Activated CD4-positive, alpha-beta T cell treated with anti-CD3 and anti-CD28 coated beads for 36 hours (primary cell): ENCODE data around the gene ABCA2. TPM values are rescaled to one million over a fixed set of nuclear protein-coding genes. Genes with fewer than 3 reads are reported as not detected.
A peak's percentile ranks its signal among the peaks of the same experiment; 100 is the strongest.
"Not testable (repeated sequence)": the region's sequence is repeated elsewhere in the genome, so short reads cannot be mapped to it uniquely, and the experiment has no call there.

Experiments
- ATAC-seq: fragments of 200-7000 bp; cut with Tn5 transposase; one replicate; pipeline ENCODE4 v1.10.0; 2021; ENCODE audit warnings: mild to moderate bottlenecking, moderate library complexity
- CTCF ChIA-PET: fragments of 350-600 bp; sonication (Branson Sonifier 250); formaldehyde crosslinking; loops from one replicate; lab custom pipeline; 2021; ENCODE audit warnings: antibody characterized with exemption; lab: Charles Lee
- POLR2A ChIA-PET: fragments of 350-600 bp; sonication (Branson Sonifier 250); formaldehyde crosslinking; loops from one replicate; lab custom pipeline; 2021; ENCODE audit warnings: antibody characterized with exemption, inconsistent platforms; lab: Charles Lee
- DNase-seq: peaks from one replicate; pipeline ENCODE4 v3.0.0-alpha.2; 2020
- H3K27ac Mint-ChIP-seq: one replicate; pipeline ENCODE4 v1.8.0; 2021; ENCODE audit warnings: mixed read lengths
- H3K27me3 Mint-ChIP-seq: one replicate; pipeline ENCODE4 v1.8.0; 2021; ENCODE audit warnings: mixed read lengths
- H3K36me3 Mint-ChIP-seq: one replicate; pipeline ENCODE4 v1.8.0; 2021; ENCODE audit warnings: low read depth, mixed read lengths
- H3K4me1 Mint-ChIP-seq: one replicate; pipeline ENCODE4 v1.8.0; 2021; ENCODE audit warnings: mixed read lengths
- H3K4me3 Mint-ChIP-seq: one replicate; pipeline ENCODE4 v1.8.0; 2021; ENCODE audit warnings: mild to moderate bottlenecking, moderate library complexity, mixed read lengths
- H3K9me3 Mint-ChIP-seq: one replicate; pipeline ENCODE4 v1.8.0; 2021; ENCODE audit warnings: low read depth, mixed read lengths
- intact Hi-C, 2 experiments: fragments of 100-400 bp; cut with DNase I in 1 of 2; cut with micrococcal nuclease in 1 of 2; formaldehyde crosslinking; loops; one replicate each; pipeline versions ENCODE4 v1.14.2 to v1.15.1; 2022 to 2024; cut with DNase I, micrococcal nuclease
- total RNA-seq, 2 experiments: library from RNA; stranded (reverse); gene quantifications; one replicate each; pipeline ENCODE4 v1.2.3, GENCODE V29; 2021

ABCA2 gene
- total RNA-seq, 2 experiments from 2014 or later = 20.4 to 23.7 TPM

GRCh38 chr9:137006116-137007003 lies 21.7 kb downstream of the ABCA2 start:
- Mint-ChIP-seq H3K4me1 (no peaks in the 10 kb centered on the region), H3K27ac (no peak overlapping the region), H3K27me3 (no peaks in the 10 kb centered on the region), H3K36me3 (no peaks in the 10 kb centered on the region), H3K4me3 (no peak overlapping the region), H3K9me3 (no peaks in the 10 kb centered on the region)
- CTCF ChIA-PET = no interaction called here
- DNase-seq (no peak), ATAC-seq (no peak)
- POLR2A ChIA-PET = no interaction called here
- intact Hi-C loops = no loop called here

- DNase-seq, H3K9me3 Mint-ChIP-seq, H3K4me1 Mint-ChIP-seq, CTCF ChIA-PET, H3K4me3 Mint-ChIP-seq, ATAC-seq, intact Hi-C loops, H3K36me3 Mint-ChIP-seq, POLR2A ChIA-PET, H3K27ac Mint-ChIP-seq, H3K27me3 Mint-ChIP-seq: not testable (repeated sequence)
Measured at GRCh38 chr9:137004285-137004684, 23.8 kb downstream of the ABCA2 start.

GRCh38 chr9:137002646-137003041 lies 25.4 kb downstream of the ABCA2 start:
- Mint-ChIP-seq H3K36me3 (no peaks in the 10 kb centered on the region), H3K4me3 (no peak overlapping the region), H3K27me3 (peaks cover 3% of the 10 kb centered on the region), H3K27ac (no peak overlapping the region), H3K9me3 (no peaks in the 10 kb centered on the region), H3K4me1 (peaks cover 14% of the 10 kb centered on the region)
- CTCF ChIA-PET = interaction anchor here (0.9 to 1.2 kb wide), 2 partner anchors 32 to 61 kb away, joined by 3 to 12 read pairs; no protein-coding TSS in a partner anchor
- POLR2A ChIA-PET = no interaction called here
- intact Hi-C loops = no loop called here
- DNase-seq (no peak), ATAC-seq (no peak)

GRCh38 chr9:137001857-137002645 lies 26.0 kb downstream of the ABCA2 start:
- Mint-ChIP-seq H3K4me1 (peaks cover 16% of the 10 kb centered on the region), H3K27me3 (peaks cover 6% of the 10 kb centered on the region), H3K9me3 (no peaks in the 10 kb centered on the region), H3K27ac (no peak overlapping the region), H3K4me3 (no peak overlapping the region), H3K36me3 (no peaks in the 10 kb centered on the region)
- intact Hi-C loops = no loop called here
- ATAC-seq (no peak), DNase-seq (no peak)
- CTCF ChIA-PET = interaction anchor here (0.9 to 1.2 kb wide), 2 partner anchors 33 to 62 kb away, joined by 3 to 12 read pairs; no protein-coding TSS in a partner anchor
- POLR2A ChIA-PET = no interaction called here

- POLR2A ChIA-PET = interaction anchor here (1.1 kb wide), 1 partner anchor 34 kb away, joined by 4 read pairs; no protein-coding TSS in a partner anchor
- peaks cover 25% of the 10 kb centered on the region for H3K4me1 Mint-ChIP-seq
- H3K27ac Mint-ChIP-seq = no peak overlapping the region
- H3K36me3 Mint-ChIP-seq = no peaks in the 10 kb centered on the region
- ATAC-seq (peak; percentile 75), DNase-seq (peak; percentile 58)
- H3K27me3 Mint-ChIP-seq = peaks cover 6% of the 10 kb centered on the region
- intact Hi-C loops = no loop called here
- no peak overlapping the region for H3K4me3 Mint-ChIP-seq
- no peaks in the 10 kb centered on the region for H3K9me3 Mint-ChIP-seq
- CTCF ChIA-PET = interaction anchor here (0.5 kb wide), 1 partner anchor 66 kb away, joined by 4 read pairs; no protein-coding TSS in a partner anchor
Measured at GRCh38 chr9:137000177-137000930, 27.7 kb downstream of the ABCA2 start.

- no peak for ATAC-seq
- CTCF ChIA-PET = interaction anchor here (0.7 kb wide), 1 partner anchor 22 kb away, joined by 3 read pairs; no protein-coding TSS in a partner anchor
- no peak overlapping the region for H3K4me3 Mint-ChIP-seq
Measured at GRCh38 chr9:136997830-136998234, 30.2 kb downstream of the ABCA2 start.

GRCh38 chr9:136997371-136997770 lies 30.7 kb downstream of the ABCA2 start:
- peaks cover 6% of the 10 kb centered on the region for H3K27me3 Mint-ChIP-seq
- H3K9me3 Mint-ChIP-seq = no peaks in the 10 kb centered on the region
- no peak overlapping the region for H3K27ac Mint-ChIP-seq
- ATAC-seq = no peak
- H3K4me3 Mint-ChIP-seq = no peak overlapping the region
- intact Hi-C loops = no loop called here
- ChIA-PET CTCF (interaction anchor here (0.7 kb wide), 1 partner anchor 21 kb away, joined by 3 read pairs; no protein-coding TSS in a partner anchor), POLR2A (no interaction called here)
- H3K4me1 Mint-ChIP-seq = peaks cover 34% of the 10 kb centered on the region
- peaks cover 10% of the 10 kb centered on the region for H3K36me3 Mint-ChIP-seq
- no peak for DNase-seq

More at GRCh38 chr9:136997830-136998234, 30.2 kb downstream of the ABCA2 start:
- peaks cover 10% of the 10 kb centered on the region for H3K36me3 Mint-ChIP-seq
- H3K9me3 Mint-ChIP-seq = no peaks in the 10 kb centered on the region
- H3K4me1 Mint-ChIP-seq = peaks cover 34% of the 10 kb centered on the region
- POLR2A ChIA-PET = no interaction called here
- DNase-seq = no peak
- intact Hi-C loops = no loop called here
- H3K27ac Mint-ChIP-seq = no peak overlapping the region
- H3K27me3 Mint-ChIP-seq = peaks cover 6% of the 10 kb centered on the region

- no peaks in the 10 kb centered on the region for H3K9me3 Mint-ChIP-seq
- intact Hi-C loops = no loop called here
- no peak within 1 kb of the TSS for H3K4me3 Mint-ChIP-seq
- POLR2A ChIA-PET = interaction anchor here (0.6 kb wide), 1 partner anchor 8 kb away, joined by 5 read pairs; no protein-coding TSS in a partner anchor
- ATAC-seq (no peak), DNase-seq (peak; percentile 50)
- peaks cover 35% of the 10 kb centered on the region for H3K4me1 Mint-ChIP-seq
- H3K36me3 Mint-ChIP-seq = peaks cover 10% of the 10 kb centered on the region
- CTCF ChIA-PET = interaction anchor here (0.6 to 1.2 kb wide), 6 partner anchors 12 to 426 kb away, joined by 3 to 5 read pairs (median 4); partner anchors contain the start of genes EXD3 and NPDC1
- peaks cover 6% of the 10 kb centered on the region for H3K27me3 Mint-ChIP-seq
- no peak within 1 kb of the TSS for H3K27ac Mint-ChIP-seq
Measured at GRCh38 chr9:136996361-136997292, 31.4 kb downstream of the ABCA2 start, which contains the start of gene CLIC3. CLIC3 (minus strand) TSS chr9:136996568; CDS start chr9:136996543, 25 bp downstream.

GRCh38 chr9:136995772-136996311 lies 32.2 kb downstream of the ABCA2 start:
- Mint-ChIP-seq H3K4me3 (no peak overlapping the region), H3K27ac (no peak overlapping the region), H3K4me1 (peaks cover 38% of the 10 kb centered on the region), H3K36me3 (peaks cover 10% of the 10 kb centered on the region), H3K27me3 (peaks cover 6% of the 10 kb centered on the region), H3K9me3 (no peaks in the 10 kb centered on the region)
- ChIA-PET CTCF (interaction anchor here (0.6 to 1.2 kb wide), 6 partner anchors 11 to 427 kb away, joined by 3 to 5 read pairs (median 4); partner anchors contain the start of genes EXD3 and NPDC1), POLR2A (interaction anchor here (0.6 kb wide), 1 partner anchor 9 kb away, joined by 5 read pairs; no protein-coding TSS in a partner anchor)
- DNase-seq (no peak), ATAC-seq (no peak)
- intact Hi-C loops = no loop called here
